GM04504 (cell line): Measurements from ENCODE around the gene IL1RL1.

Source experiments
- DNase-seq: peaks from one replicate; pipeline ENCODE4 v3.0.0-alpha.2; 2012; ENCODE audit warnings: low read depth

The IL1RL1 gene

GRCh38 chr2:102337012-102337411 is 25.6 kb downstream of the IL1RL1 start:
- no peak for DNase-seq

GRCh38 chr2:102337481-102338386 is 26.4 kb downstream of the IL1RL1 start:
- no peak for DNase-seq

GRCh38 chr2:102340778-102341177 is 29.4 kb downstream of the IL1RL1 start:
- no peak for DNase-seq

GRCh38 chr2:102342888-102343287 is 31.5 kb downstream of the IL1RL1 start:
- DNase-seq = no peak

GRCh38 chr2:102344397-102344796 is 33.0 kb downstream of the IL1RL1 start:
- no peak for DNase-seq

GRCh38 chr2:102345329-102345920 is 34.1 kb downstream of the IL1RL1 start:
- no peak for DNase-seq

- DNase-seq = no peak
These were observed 35.2 kb downstream of the IL1RL1 start for GRCh38 chr2:102346381-102347130.

GRCh38 chr2:102350137-102350793 is 38.9 kb downstream of the IL1RL1 start:
- DNase-seq = no peak

GRCh38 chr2:102355526-102356380 is 44.4 kb downstream of the IL1RL1 start, which contains the start of gene IL18R1:
Gene IL18R1, plus strand, starts transcription at chr2:102355796. Its CDS starts 6,865 bp downstream, at chr2:102362661.
- peak; percentile 29 for DNase-seq

- DNase-seq = no peak
These were observed 45.0 kb downstream of the IL1RL1 start for GRCh38 chr2:102356381-102356712.

- no peak for DNase-seq
These were observed 45.4 kb downstream of the IL1RL1 start for GRCh38 chr2:102356741-102357140.

GRCh38 chr2:102357937-102358336 is 46.6 kb downstream of the IL1RL1 start:
- DNase-seq = no peak

GRCh38 chr2:102358496-102358895 is 47.1 kb downstream of the IL1RL1 start:
- DNase-seq = no peak

GRCh38 chr2:102359527-102359926 is 48.2 kb downstream of the IL1RL1 start:
- no peak for DNase-seq

GRCh38 chr2:102361632-102362241 is 50.4 kb downstream of the IL1RL1 start:
- no peak for DNase-seq

GRCh38 chr2:102365763-102366162 is 54.4 kb downstream of the IL1RL1 start:
- DNase-seq = no peak

- DNase-seq = no peak
These were observed 55.2 kb downstream of the IL1RL1 start for GRCh38 chr2:102366406-102367112.

- no peak for DNase-seq
These were observed 56.1 kb downstream of the IL1RL1 start for GRCh38 chr2:102367331-102367971.

- no peak for DNase-seq
These were observed 57.2 kb downstream of the IL1RL1 start for GRCh38 chr2:102368461-102369109.
